Nephron progenitor cell (in vitro differentiated cells): ENCODE measurements around the gene RAB1A.
"Not testable (repeated sequence)": the region's sequence is repeated elsewhere in the genome, so short reads cannot be mapped to it uniquely, and the experiment has no call there.

ENCODE experiments used
- DNase-seq: peaks from one replicate; pipeline ENCODE4 v3.0.0; 2021
- H3K27ac Mint-ChIP-seq: 2 replicates; pipeline ENCODE4 v1.8.0; 2021; ENCODE audit warnings: mild to moderate bottlenecking, moderate library complexity, mixed read lengths
- H3K27me3 Mint-ChIP-seq: 2 replicates; pipeline ENCODE4 v1.8.0; 2021; ENCODE audit warnings: mild to moderate bottlenecking, low read depth, mixed read lengths; ENCODE audit not compliant: poor library complexity
- H3K36me3 Mint-ChIP-seq: 2 replicates; pipeline ENCODE4 v1.8.0; 2021; ENCODE audit warnings: low read depth, mixed read lengths
- H3K4me1 Mint-ChIP-seq: 2 replicates; pipeline ENCODE4 v1.8.0; 2021; ENCODE audit warnings: mixed read lengths
- H3K4me3 Mint-ChIP-seq: 2 replicates; pipeline ENCODE4 v1.8.0; 2021; ENCODE audit warnings: mild to moderate bottlenecking, moderate library complexity, mixed read lengths
- H3K9me3 Mint-ChIP-seq: 2 replicates; pipeline ENCODE4 v1.8.0; 2021; ENCODE audit warnings: mild to moderate bottlenecking, moderate library complexity, mixed read lengths
- CTCF ChIP-seq: fragments of 200-600 bp; sonication (generic); IDR thresholded peaks from 2 replicates; pipeline ENCODE4 v1.5.0; 2021; ENCODE audit warnings: antibody characterized with exemption

The RAB1A gene

GRCh38 chr2:65137197-65137775 lies 7.4 kb upstream of the RAB1A start:
- peaks cover 9% of the 10 kb centered on the region for H3K27me3 Mint-ChIP-seq
- H3K36me3 Mint-ChIP-seq, result no peaks in the 10 kb centered on the region
- no peak for DNase-seq
- no peak for TF ChIP-seq CTCF
- no peaks in the 10 kb centered on the region for H3K9me3 Mint-ChIP-seq
- peak overlapping the region; percentile 70 for H3K27ac Mint-ChIP-seq
- no peak overlapping the region for H3K4me3 Mint-ChIP-seq
- peaks cover 12% of the 10 kb centered on the region for H3K4me1 Mint-ChIP-seq

DNA sequence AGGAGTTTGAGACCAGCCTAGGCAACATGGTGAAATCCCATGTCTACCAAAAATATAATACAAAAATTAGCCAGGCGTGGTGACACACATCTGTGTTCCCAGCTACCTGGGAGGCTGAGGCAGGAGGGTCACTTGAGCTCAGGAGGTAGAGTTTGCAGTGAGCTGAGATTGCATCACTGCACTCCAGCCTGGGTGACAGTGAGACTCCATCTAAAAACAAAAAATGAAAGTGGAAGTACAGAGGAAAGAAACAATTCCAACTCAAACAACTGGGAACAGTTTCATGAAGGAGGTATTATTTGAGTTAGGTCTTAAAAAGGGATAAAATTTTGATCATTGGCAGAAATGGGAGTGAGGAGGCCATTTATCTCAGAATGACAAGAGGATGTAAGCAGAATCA lies 6.3 kb upstream of the RAB1A start:
- peaks cover 6% of the 10 kb centered on the region for H3K27me3 Mint-ChIP-seq
- H3K36me3 Mint-ChIP-seq, result no peaks in the 10 kb centered on the region
- no peak for DNase-seq
- peaks cover 12% of the 10 kb centered on the region for H3K4me1 Mint-ChIP-seq
- no peak overlapping the region for H3K27ac Mint-ChIP-seq
- no peak overlapping the region for H3K4me3 Mint-ChIP-seq
- no peak for TF ChIP-seq CTCF
- no peaks in the 10 kb centered on the region for H3K9me3 Mint-ChIP-seq

GRCh38 chr2:65134158-65134557 lies 4.3 kb upstream of the RAB1A start:
- Mint-ChIP-seq H3K27ac (no peak overlapping the region), H3K9me3 (no peaks in the 10 kb centered on the region), H3K27me3 (peaks cover 6% of the 10 kb centered on the region), H3K4me1 (peaks cover 15% of the 10 kb centered on the region), H3K36me3 (no peaks in the 10 kb centered on the region), H3K4me3 (no peak overlapping the region)
- no peak for DNase-seq
- no peak for TF ChIP-seq CTCF

- no peak for DNase-seq
- peaks cover 3% of the 10 kb centered on the region for H3K27me3 Mint-ChIP-seq
- H3K4me1 Mint-ChIP-seq, result peaks cover 20% of the 10 kb centered on the region
- H3K4me3 Mint-ChIP-seq, result no peak overlapping the region
- no peak overlapping the region for H3K27ac Mint-ChIP-seq
- H3K9me3 Mint-ChIP-seq, result no peaks in the 10 kb centered on the region
- no peaks in the 10 kb centered on the region for H3K36me3 Mint-ChIP-seq
- TF ChIP-seq CTCF, result no peak
Observed at GRCh38 chr2:65133626-65134025, 3.7 kb upstream of the RAB1A start.

DNA sequence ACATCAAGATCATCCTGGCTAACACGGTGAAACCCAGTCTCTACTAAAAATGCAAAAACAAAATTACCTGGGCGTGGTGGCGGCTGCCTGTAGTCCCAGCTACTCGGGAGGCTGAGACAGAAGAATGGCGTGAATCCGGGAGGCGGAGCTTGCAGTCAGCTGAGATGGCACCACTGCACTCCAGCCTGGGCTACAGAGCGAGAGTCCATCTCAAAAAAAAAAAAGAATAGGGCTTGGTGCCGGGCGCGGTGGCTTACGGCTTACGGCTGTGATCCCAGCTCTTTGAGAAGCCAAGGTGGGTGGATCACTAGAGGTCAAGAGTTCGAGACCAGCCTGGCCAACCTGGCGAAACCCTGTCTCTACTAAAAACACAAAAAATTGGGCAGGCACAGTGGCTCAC lies 3.0 kb upstream of the RAB1A start:
- not testable (repeated sequence) for H3K4me3 Mint-ChIP-seq, H3K27ac Mint-ChIP-seq, DNase-seq, H3K27me3 Mint-ChIP-seq, H3K9me3 Mint-ChIP-seq, H3K36me3 Mint-ChIP-seq
- H3K4me1 Mint-ChIP-seq, result peaks cover 27% of the 10 kb centered on the region

DNA sequence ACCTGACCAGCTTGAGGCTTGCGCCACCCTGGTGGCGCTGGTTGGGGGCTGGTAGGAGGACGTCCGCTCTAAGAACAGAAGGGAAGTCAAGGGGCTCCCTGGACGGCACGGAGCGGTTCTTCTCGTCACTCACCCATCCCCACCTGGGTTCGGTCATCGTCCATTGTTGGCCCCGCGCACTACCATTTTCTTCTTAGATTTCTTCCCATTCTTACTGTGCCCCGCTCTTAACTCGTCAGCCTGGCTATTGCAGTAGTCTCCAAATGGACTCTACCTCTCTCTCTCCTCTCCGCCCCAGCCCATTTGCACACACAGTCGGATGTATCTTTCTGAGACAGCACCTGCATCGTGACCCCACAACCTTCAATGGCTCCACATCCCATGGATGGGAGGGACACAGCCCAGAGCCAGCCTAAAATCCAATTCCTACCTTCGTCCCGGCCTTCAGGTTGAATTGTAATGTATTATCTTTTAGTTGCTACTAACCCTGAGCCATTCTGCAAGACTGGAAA lies 814 bp upstream of the RAB1A start:
- no peak for DNase-seq
- peaks cover 41% of the 10 kb centered on the region for H3K4me1 Mint-ChIP-seq
- H3K4me3 Mint-ChIP-seq, result peak overlapping the region; percentile 97
- H3K9me3 Mint-ChIP-seq, result no peaks in the 10 kb centered on the region
- peaks cover 3% of the 10 kb centered on the region for H3K27me3 Mint-ChIP-seq
- H3K27ac Mint-ChIP-seq, result peak overlapping the region; percentile 94
- no peak for TF ChIP-seq CTCF
- H3K36me3 Mint-ChIP-seq, result peaks cover 6% of the 10 kb centered on the region
